BLaER1 treated with 17β-estradiol and CSF1 and Interleukin-3, amounts not matched to agents 10 nM and 100 nM (cell line): ENCODE data around the gene PARP16.

Experiments
- H3K27ac ChIP-seq, 11 experiments: shearing (Covaris generic); formaldehyde crosslinking; 2 replicates each; pipeline ENCODE4 v1.8.1; 2022
- H3K27me3 ChIP-seq, 11 experiments: shearing (Covaris generic); formaldehyde crosslinking; 2 replicates each; pipeline ENCODE4 v1.8.1; 2022
- H3K36me3 ChIP-seq, 11 experiments: shearing (Covaris generic); formaldehyde crosslinking; 2 replicates each; pipeline ENCODE4 v1.8.1; 2022
- H3K4me1 ChIP-seq, 10 experiments: shearing (Covaris generic); formaldehyde crosslinking; 2 replicates each; pipeline ENCODE4 v1.8.1; 2022
- H3K4me2 ChIP-seq, 11 experiments: shearing (Covaris generic); formaldehyde crosslinking; 2 replicates each; pipeline ENCODE4 v1.8.1; 2022
- H3K4me3 ChIP-seq, 10 experiments: shearing (Covaris generic); formaldehyde crosslinking; 2 replicates each; pipeline ENCODE4 v1.8.1; 2022
- H3K9ac ChIP-seq, 11 experiments: shearing (Covaris generic); formaldehyde crosslinking; 2 replicates each; pipeline ENCODE4 v1.8.1; 2022
- H3K9me3 ChIP-seq, 11 experiments: shearing (Covaris generic); formaldehyde crosslinking; replicated peaks in 1 of 11; 2 replicates each; pipeline ENCODE4 v1.8.1; 2022
- H4K20me1 ChIP-seq, 11 experiments: shearing (Covaris generic); formaldehyde crosslinking; 2 replicates each; pipeline ENCODE4 v1.8.1; 2022
- Cebpa-rat ChIP-seq, 11 experiments: shearing (Covaris generic); IDR thresholded peaks; 2 replicates each; pipeline ENCODE4 v1.8.1; 2022

The PARP16 gene

GRCh38 chr15:65305776-65306175 is 19.1 kb upstream of the PARP16 start:
- peak overlapping the region; percentile 19 to 89 (median 63) for H3K4me2 ChIP-seq
- peak overlapping the region in 7 of 11 experiments; percentile 11 to 91 (median 82); a peak in 7 of 22 replicates for H3K9ac ChIP-seq
- no peak for TF ChIP-seq Cebpa-rat (IDR thresholded peaks at IDR 0.05)
- H3K27me3 ChIP-seq, result no peaks in the 10 kb centered on the region
- 0 out of 22 replicates have a peak overlapping the region, but pooled peaks of 2 of the 11 experiments have one; percentile 91 to 93 for H3K27ac ChIP-seq
- H3K4me3 ChIP-seq, result 0 out of 20 replicates have a peak overlapping the region, but pooled peaks of 1 of the 10 experiments have one; percentile 10
- H3K36me3 ChIP-seq, result no peaks in the 10 kb centered on the region
- peaks cover 0 to 12% (median 0%) of the 10 kb centered on the region in 11 experiments; a peak in 2 of 22 replicates for H4K20me1 ChIP-seq
- peaks cover 0 to 8% (median 6%) of the 10 kb centered on the region in 11 experiments; a peak in 10 of 22 replicates for H3K9me3 ChIP-seq
- H3K4me1 ChIP-seq, result peaks cover 42 to 53% (median 44%) of the 10 kb centered on the region in 10 experiments

GRCh38 chr15:65305150-65305758 is 18.6 kb upstream of the PARP16 start:
- Histone ChIP-seq H3K9ac (peak overlapping the region; percentile 11 to 91 (median 83); a peak in 19 of 22 replicates), H3K4me1 (peaks cover 37 to 48% (median 42%) of the 10 kb centered on the region in 10 experiments), H3K27me3 (no peaks in the 10 kb centered on the region), H4K20me1 (peaks cover 0 to 12% (median 0%) of the 10 kb centered on the region in 11 experiments; a peak in 2 of 22 replicates), H3K4me2 (peak overlapping the region; percentile 19 to 89 (median 63)), H3K4me3 (peak overlapping the region in 7 of 10 experiments; percentile 7 to 50 (median 27); a peak in 7 of 20 replicates), H3K27ac (peak overlapping the region; percentile 88 to 98 (median 93); a peak in 16 of 22 replicates), H3K9me3 (peaks cover 0 to 8% (median 6%) of the 10 kb centered on the region in 11 experiments; a peak in 11 of 22 replicates), H3K36me3 (no peaks in the 10 kb centered on the region)
- no peak for TF ChIP-seq Cebpa-rat (IDR thresholded peaks at IDR 0.05)

GRCh38 chr15:65304381-65305149 is 17.9 kb upstream of the PARP16 start, which contains the start of gene RNU5B-1:
TSS of gene RNU5B-1 (plus strand) at chr15:65304677.
- H3K27me3 ChIP-seq, result no peaks in the 10 kb centered on the region
- H3K4me3 ChIP-seq, result peak within 1 kb of the TSS; percentile 50 to 70 (median 60)
- no peaks in the 10 kb centered on the region for H3K36me3 ChIP-seq
- H3K9ac ChIP-seq, result peak within 1 kb of the TSS; percentile 77 to 91 (median 83)
- H3K27ac ChIP-seq, result peak within 1 kb of the TSS; percentile 88 to 98 (median 93)
- peaks cover 0 to 8% (median 6%) of the 10 kb centered on the region in 11 experiments; a peak in 11 of 22 replicates for H3K9me3 ChIP-seq
- peaks cover 30 to 48% (median 39%) of the 10 kb centered on the region in 10 experiments for H3K4me1 ChIP-seq
- peak within 1 kb of the TSS; percentile 74 to 97 (median 91) for H3K4me2 ChIP-seq
- peak in 1 of 11 experiments; percentile 52; a peak in 2 of 22 replicates for TF ChIP-seq Cebpa-rat (IDR thresholded peaks at IDR 0.05)
- peaks cover 0 to 12% (median 0%) of the 10 kb centered on the region in 11 experiments; a peak in 2 of 22 replicates for H4K20me1 ChIP-seq

GRCh38 chr15:65303687-65304380 is 17.2 kb upstream of the PARP16 start:
- Histone ChIP-seq H3K27me3 (no peaks in the 10 kb centered on the region), H3K9me3 (peaks cover 0 to 8% (median 6%) of the 10 kb centered on the region in 11 experiments; a peak in 11 of 22 replicates), H3K4me3 (peak overlapping the region; percentile 50 to 70 (median 60)), H4K20me1 (peaks cover 0 to 12% (median 0%) of the 10 kb centered on the region in 11 experiments; a peak in 2 of 22 replicates), H3K4me1 (peaks cover 23 to 53% (median 38%) of the 10 kb centered on the region in 10 experiments), H3K9ac (peak overlapping the region; percentile 77 to 91 (median 83)), H3K4me2 (peak overlapping the region; percentile 74 to 97 (median 91)), H3K27ac (peak overlapping the region; percentile 88 to 98 (median 93)), H3K36me3 (no peaks in the 10 kb centered on the region)
- no peak for TF ChIP-seq Cebpa-rat (IDR thresholded peaks at IDR 0.05)

DNA sequence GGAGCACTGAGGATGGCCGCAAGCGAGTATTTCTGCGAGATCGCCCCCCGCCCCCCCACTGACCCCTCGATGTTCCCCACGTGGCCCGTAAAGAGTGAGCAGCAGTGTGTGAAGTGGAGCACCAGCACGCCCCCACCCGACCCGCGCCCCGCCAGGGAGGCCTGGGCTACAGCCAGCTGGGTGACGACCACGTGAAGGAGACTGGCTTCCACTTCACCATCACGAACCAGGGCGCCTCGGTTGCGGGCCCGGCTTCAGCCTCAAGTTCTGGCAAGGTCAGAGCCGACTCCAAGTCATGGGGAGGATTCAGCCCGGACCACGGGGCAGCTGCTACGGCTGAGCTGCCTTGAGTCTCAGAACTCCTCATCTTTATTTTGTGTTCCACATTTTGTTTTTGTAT is 15.4 kb upstream of the PARP16 start:
- peaks cover 0 to 12% (median 0%) of the 10 kb centered on the region in 11 experiments; a peak in 2 of 22 replicates for H4K20me1 ChIP-seq
- peak overlapping the region in 3 of 11 experiments; percentile 18 to 31 (median 25); a peak in 3 of 22 replicates for H3K9ac ChIP-seq
- H3K27me3 ChIP-seq, result no peaks in the 10 kb centered on the region
- H3K4me2 ChIP-seq, result peak overlapping the region in 5 of 11 experiments; percentile 8 to 94 (median 20); a peak in 4 of 22 replicates
- peaks cover 28 to 69% (median 55%) of the 10 kb centered on the region in 10 experiments for H3K4me1 ChIP-seq
- peaks cover 0 to 8% (median 6%) of the 10 kb centered on the region in 11 experiments; a peak in 11 of 22 replicates for H3K9me3 ChIP-seq
- H3K27ac ChIP-seq, result peak overlapping the region in 6 of 11 experiments; percentile 13 to 31 (median 24); a peak in 6 of 22 replicates
- no peak for TF ChIP-seq Cebpa-rat (IDR thresholded peaks at IDR 0.05)
- no peaks in the 10 kb centered on the region for H3K36me3 ChIP-seq
- no peak overlapping the region for H3K4me3 ChIP-seq

- Histone ChIP-seq H3K4me3 (no peak overlapping the region), H3K27ac (peak overlapping the region in 1 of 11 experiments; percentile 18; a peak in 1 of 22 replicates), H3K4me1 (peaks cover 30 to 66% (median 56%) of the 10 kb centered on the region in 10 experiments), H3K27me3 (no peaks in the 10 kb centered on the region), H4K20me1 (peaks cover 0 to 11% (median 0%) of the 10 kb centered on the region in 11 experiments; a peak in 2 of 22 replicates), H3K36me3 (no peaks in the 10 kb centered on the region), H3K9me3 (peaks cover 0 to 8% (median 6%) of the 10 kb centered on the region in 11 experiments; a peak in 11 of 22 replicates), H3K4me2 (no peak overlapping the region), H3K9ac (no peak overlapping the region)
- no peak for TF ChIP-seq Cebpa-rat (IDR thresholded peaks at IDR 0.05)
Observed at GRCh38 chr15:65300924-65301441, 14.3 kb upstream of the PARP16 start.

DNA sequence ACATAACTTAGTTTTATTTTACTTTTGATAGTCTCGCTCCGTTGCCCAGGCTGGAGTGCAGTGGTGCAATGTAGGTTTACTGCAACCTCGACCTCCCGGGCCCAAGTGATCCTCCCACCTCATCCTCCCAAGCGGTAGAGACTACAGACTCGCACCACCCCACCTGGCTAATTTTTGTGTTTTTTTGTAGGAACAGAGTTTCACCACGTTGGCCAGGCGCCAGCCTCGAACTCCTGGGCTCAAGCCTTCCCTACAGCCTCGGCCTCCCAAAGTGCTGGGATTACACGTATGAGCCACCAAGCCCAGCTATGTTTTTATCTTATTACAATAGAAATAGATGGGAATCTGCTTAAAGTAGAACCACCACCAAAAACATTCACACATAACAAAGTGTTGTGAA is 12.0 kb upstream of the PARP16 start:
- Histone ChIP-seq H3K36me3 (no peaks in the 10 kb centered on the region), H3K4me3 (no peak overlapping the region), H3K27me3 (no peaks in the 10 kb centered on the region), H3K4me2 (peak overlapping the region in 8 of 11 experiments; percentile 15 to 81 (median 56); a peak in 13 of 22 replicates), H3K9me3 (peaks cover 0 to 8% (median 6%) of the 10 kb centered on the region in 11 experiments; a peak in 11 of 22 replicates), H4K20me1 (no peaks in the 10 kb centered on the region), H3K9ac (peak overlapping the region in 5 of 11 experiments; percentile 5 to 41 (median 15); a peak in 3 of 22 replicates), H3K27ac (peak overlapping the region in 2 of 11 experiments; percentile 36 to 99; a peak in 2 of 22 replicates), H3K4me1 (peaks cover 18 to 57% (median 46%) of the 10 kb centered on the region in 10 experiments)
- TF ChIP-seq Cebpa-rat (IDR thresholded peaks at IDR 0.05), result no peak
